OCI-LY1 (cell line): Measurements from ENCODE around the gene NAV3.

Experiments
- H2AFZ ChIP-seq: fragments of 200-600 bp; sonication (generic), shearing (Covaris generic); 2 replicates; pipeline ENCODE4 v1.6.0; 2014; ENCODE audit warnings: antibody characterized with exemption, mild to moderate bottlenecking, low read length
- H3F3A ChIP-seq: fragments of 200-600 bp; sonication (generic), shearing (Covaris generic); 2 replicates; pipeline ENCODE4 v1.6.0; 2014; ENCODE audit warnings: mild to moderate bottlenecking, antibody characterized with exemption, low read length, moderate library complexity; ENCODE audit not compliant: insufficient read depth
- H3K27ac ChIP-seq: fragments of 200-600 bp; sonication (generic); 2 replicates; pipeline ENCODE4 v1.5.1; 2014; ENCODE audit warnings: low read length, mixed run types, mild to moderate bottlenecking, low read depth; ENCODE audit not compliant: poor library complexity, severe bottlenecking
- H3K27me3 ChIP-seq: fragments of 200-600 bp; sonication (generic); 2 replicates; pipeline ENCODE4 v1.6.0; 2014; ENCODE audit warnings: antibody characterized with exemption, mild to moderate bottlenecking, low read length, moderate library complexity; ENCODE audit not compliant: insufficient read depth
- H3K36me3 ChIP-seq: fragments of 200-600 bp; sonication (generic); 2 replicates; pipeline ENCODE4 v1.6.1; 2014; ENCODE audit warnings: mild to moderate bottlenecking, antibody characterized with exemption, low read length, moderate library complexity, mixed read lengths; ENCODE audit not compliant: insufficient read depth
- H3K4me1 ChIP-seq: fragments of 200-600 bp; sonication (generic); 2 replicates; pipeline ENCODE4 v1.5.1; 2014; ENCODE audit warnings: mild to moderate bottlenecking, low read length, moderate library complexity; ENCODE audit not compliant: insufficient read depth, severe bottlenecking
- H3K4me2 ChIP-seq: fragments of 200-600 bp; sonication (generic), shearing (Covaris generic); 2 replicates; pipeline ENCODE4 v1.6.1; 2014; ENCODE audit warnings: low read length
- H3K4me3 ChIP-seq: fragments of 200-600 bp; sonication (generic); 2 replicates; pipeline ENCODE4 v1.5.1; 2014; ENCODE audit warnings: low read length, low read depth, mild to moderate bottlenecking, mixed read lengths; ENCODE audit not compliant: poor library complexity, severe bottlenecking
- H3K79me2 ChIP-seq: fragments of 200-600 bp; shearing (Covaris generic); 2 replicates; pipeline ENCODE4 v1.6.1; 2016; ENCODE audit warnings: mixed run types, low read length, mixed read lengths; ENCODE audit not compliant: insufficient read depth
- H3K9ac ChIP-seq: fragments of 200-600 bp; sonication (generic), shearing (Covaris generic); 2 replicates; pipeline ENCODE4 v1.6.1; 2014; ENCODE audit warnings: mild to moderate bottlenecking, low read length, mixed read lengths
- H3K9me2 ChIP-seq: fragments of 200-600 bp; sonication (generic), shearing (Covaris generic); 2 replicates; pipeline ENCODE4 v1.6.1; 2014; ENCODE audit warnings: low read depth, mild to moderate bottlenecking, low read length, mixed read lengths
- H3K9me3 ChIP-seq: fragments of 200-600 bp; shearing (Covaris generic); 2 replicates; pipeline ENCODE4 v1.6.1; 2014; ENCODE audit warnings: low read length, mixed read lengths
- H4K20me1 ChIP-seq: fragments of 200-600 bp; sonication (generic), shearing (Covaris generic); 2 replicates; pipeline ENCODE4 v1.6.0; 2016; ENCODE audit warnings: mild to moderate bottlenecking, low read length; ENCODE audit not compliant: insufficient read depth
- CTCF ChIP-seq: fragments of 200-600 bp; sonication (generic), shearing (Covaris generic); IDR thresholded peaks from 2 replicates; pipeline ENCODE4 v1.5.1; 2017; ENCODE audit warnings: mild to moderate bottlenecking, antibody characterized with exemption, low read length, moderate library complexity, mixed read lengths
- EZH2 ChIP-seq: fragments of 200-600 bp; sonication (generic), shearing (Covaris generic); IDR thresholded peaks from 2 replicates; pipeline ENCODE4 v1.8.0; 2017; ENCODE audit warnings: borderline replicate concordance, mixed run types, mild to moderate bottlenecking, antibody characterized with exemption, low read length, moderate library complexity, mixed read lengths

Gene NAV3

GRCh38 chr12:78220811-78221210 lies 390.1 kb downstream of the NAV3 start:
- H2AFZ ChIP-seq = no peak overlapping the region
- H3K36me3 ChIP-seq = no peaks in the 10 kb centered on the region
- H3K4me2 ChIP-seq = no peak overlapping the region
- no peaks in the 10 kb centered on the region for H4K20me1 ChIP-seq
- no peaks in the 10 kb centered on the region for H3K79me2 ChIP-seq
- no peaks in the 10 kb centered on the region for H3K4me1 ChIP-seq
- no peaks in the 10 kb centered on the region for H3K27me3 ChIP-seq
- H3F3A ChIP-seq = no peaks in the 10 kb centered on the region
- H3K4me3 ChIP-seq = no peak overlapping the region
- TF ChIP-seq CTCF (no peak), EZH2 (no peak)
- no peak overlapping the region for H3K9ac ChIP-seq
- H3K27ac ChIP-seq = no peak overlapping the region
- no peaks in the 10 kb centered on the region for H3K9me2 ChIP-seq
- H3K9me3 ChIP-seq = no peaks in the 10 kb centered on the region

- H3K9me3 ChIP-seq = no peaks in the 10 kb centered on the region
- no peak overlapping the region for H3K27ac ChIP-seq
- H3K27me3 ChIP-seq = no peaks in the 10 kb centered on the region
- no peak overlapping the region for H3K9ac ChIP-seq
- H3K79me2 ChIP-seq = no peaks in the 10 kb centered on the region
- H3K4me1 ChIP-seq = no peaks in the 10 kb centered on the region
- no peaks in the 10 kb centered on the region for H4K20me1 ChIP-seq
- no peaks in the 10 kb centered on the region for H3K36me3 ChIP-seq
- no peaks in the 10 kb centered on the region for H3F3A ChIP-seq
- TF ChIP-seq CTCF = no peak
- no peak overlapping the region for H3K4me2 ChIP-seq
- H3K4me3 ChIP-seq = no peak overlapping the region
- H2AFZ ChIP-seq = no peak overlapping the region
- H3K9me2 ChIP-seq = no peaks in the 10 kb centered on the region
These were observed 393.5 kb downstream of the NAV3 start for GRCh38 chr12:78224154-78224553.

- TF ChIP-seq CTCF = no peak
- no peak for TF ChIP-seq EZH2
- Histone ChIP-seq H3K4me1 (no peaks in the 10 kb centered on the region), H3K4me2 (no peak overlapping the region), H3K9ac (no peak overlapping the region), H3K27ac (no peak overlapping the region), H3K4me3 (no peak overlapping the region), H3K27me3 (no peaks in the 10 kb centered on the region), H4K20me1 (no peaks in the 10 kb centered on the region), H3K9me3 (no peaks in the 10 kb centered on the region), H3K36me3 (no peaks in the 10 kb centered on the region), H3F3A (no peaks in the 10 kb centered on the region), H2AFZ (no peak overlapping the region), H3K79me2 (no peaks in the 10 kb centered on the region), H3K9me2 (no peaks in the 10 kb centered on the region)
These were observed 396.1 kb downstream of the NAV3 start for GRCh38 chr12:78226763-78227162.
